ENCODE measurements around the gene PPP1R3C.

GRCh38 chr10:91589015-91589657 lies 43.7 kb downstream of the PPP1R3C start:
- TF ChIP-seq CTCF (IDR thresholded peaks at IDR 0.05; ENCODE audit: insufficient read depth, low read depth, low read length) = no peak
- no peak for TF ChIP-seq EZH2 (IDR thresholded peaks at IDR 0.05; ENCODE audit: insufficient read depth, low read length)
